Measurements from ENCODE around the gene GADD45A. TPM values are rescaled to one million over a fixed set of nuclear protein-coding genes. Genes with fewer than 3 reads are reported as not detected.

GADD45A gene
- polyA plus RNA-seq, 3 donors = 7.5 to 14.3 (median 9.6) TPM

GRCh38 chr1:67733681-67734322 lies 48.8 kb downstream of the GADD45A start:
- peak overlapping the region in 1 of 7 donors; percentile 40 for H3K27ac Mint-ChIP-seq
- WGBS (ENCODE audit: insufficient coverage) = 2% methylated on average over 3 of the region's 4 CpGs
- Histone ChIP-seq H3K9ac (ENCODE audit: insufficient read depth, low read length, poor library complexity, severe bottlenecking) (no peak overlapping the region), H3K4me2 (replicated peaks; ENCODE audit: extremely low read depth, low read length, poor library complexity, severe bottlenecking) (no peak overlapping the region), H4K20me1 (ENCODE audit: insufficient read depth, low read length) (no peaks in the 10 kb centered on the region), H3K79me2 (ENCODE audit: insufficient read depth, low read length) (no peaks in the 10 kb centered on the region), H3K27ac (ENCODE audit: low read depth in 1 of 2, low read length in 2 of 2) (no peak overlapping the region), H3K27me3 (ENCODE audit: control insufficient read depth in 2 of 2, insufficient read depth in 2 of 2, low read length in 2 of 2) (no peaks in the 10 kb centered on the region), H2AFZ (ENCODE audit: insufficient read depth, low read depth, low read length, poor library complexity, severe bottlenecking) (peak overlapping the region; percentile 44), H3K36me3 (replicated peaks in 1 of 2; ENCODE audit: control insufficient read depth in 1 of 2, insufficient read depth in 2 of 2, low read length in 2 of 2) (no peaks in the 10 kb centered on the region), H3K9me3 (replicated peaks in 1 of 2; ENCODE audit: control insufficient read depth in 1 of 2, insufficient read depth in 1 of 2, low read length in 2 of 2) (no peaks in the 10 kb centered on the region), H3K4me1 (ENCODE audit: control insufficient read depth in 1 of 2, insufficient read depth in 2 of 2, low read length in 2 of 2) (peaks cover 18 to 20% of the 10 kb centered on the region in 2 donors), H3K4me3 (replicated peaks in 1 of 3; ENCODE audit: low read depth in 2 of 3, low read length in 3 of 3) (no peak overlapping the region)
- no peaks in the 10 kb centered on the region for H3K36me3 Mint-ChIP-seq
- no peaks in the 10 kb centered on the region for H3K9me3 Mint-ChIP-seq
- peaks cover 45% of the 10 kb centered on the region for H3K4me1 Mint-ChIP-seq
- TF ChIP-seq CTCF (IDR thresholded peaks at IDR 0.05) = no peak
- peaks cover 0 to 1% (median 0%) of the 10 kb centered on the region in 3 donors for H3K27me3 Mint-ChIP-seq (ENCODE audit: low read depth in 3 of 3)
- H3K4me3 Mint-ChIP-seq = no peak overlapping the region
- DNase-seq = no peak
- intact Hi-C loops (cut with micrococcal nuclease) = no loop called here

- no CpG with 5 or more reads among the region's 3 CpGs for WGBS (ENCODE audit: insufficient coverage)
- Histone ChIP-seq H3K9ac (ENCODE audit: insufficient read depth, low read length, poor library complexity, severe bottlenecking) (no peak overlapping the region), H4K20me1 (ENCODE audit: insufficient read depth, low read length) (no peaks in the 10 kb centered on the region), H3K4me3 (replicated peaks in 1 of 3; ENCODE audit: low read depth in 2 of 3, low read length in 3 of 3) (no peak overlapping the region), H3K4me2 (replicated peaks; ENCODE audit: extremely low read depth, low read length, poor library complexity, severe bottlenecking) (no peak overlapping the region), H3K9me3 (replicated peaks in 1 of 2; ENCODE audit: control insufficient read depth in 1 of 2, insufficient read depth in 1 of 2, low read length in 2 of 2) (no peaks in the 10 kb centered on the region), H2AFZ (ENCODE audit: insufficient read depth, low read depth, low read length, poor library complexity, severe bottlenecking) (peak overlapping the region; percentile 44), H3K36me3 (replicated peaks in 1 of 2; ENCODE audit: control insufficient read depth in 1 of 2, insufficient read depth in 2 of 2, low read length in 2 of 2) (no peaks in the 10 kb centered on the region), H3K27ac (ENCODE audit: low read depth in 1 of 2, low read length in 2 of 2) (no peak overlapping the region), H3K27me3 (ENCODE audit: control insufficient read depth in 2 of 2, insufficient read depth in 2 of 2, low read length in 2 of 2) (no peaks in the 10 kb centered on the region), H3K4me1 (ENCODE audit: control insufficient read depth in 1 of 2, insufficient read depth in 2 of 2, low read length in 2 of 2) (peaks cover 18 to 20% of the 10 kb centered on the region in 2 donors), H3K79me2 (ENCODE audit: insufficient read depth, low read length) (no peaks in the 10 kb centered on the region)
- Mint-ChIP-seq H3K27ac (no peak overlapping the region), H3K27me3 (ENCODE audit: low read depth in 3 of 3) (peaks cover 0 to 1% (median 0%) of the 10 kb centered on the region in 3 donors), H3K9me3 (no peaks in the 10 kb centered on the region), H3K4me1 (peaks cover 45% of the 10 kb centered on the region), H3K36me3 (no peaks in the 10 kb centered on the region), H3K4me3 (no peak overlapping the region)
- TF ChIP-seq CTCF (IDR thresholded peaks at IDR 0.05) = no peak
- no peak for DNase-seq
- intact Hi-C loops (cut with micrococcal nuclease) = no loop called here
These were observed 49.3 kb downstream of the GADD45A start for GRCh38 chr1:67734323-67734690.
